Sigmoid colon (tissue), 7 donors: ENCODE results near the gene FAM25A. TPM values are rescaled to one million over a fixed set of nuclear protein-coding genes. Genes with fewer than 3 reads are reported as not detected.
"Not testable (repeated sequence)": the region's sequence is repeated elsewhere in the genome, so short reads cannot be mapped to it uniquely, and the experiment has no call there.

ENCODE experiments used
- DNase-seq: peaks from one replicate; pipeline ENCODE4 v3.0.0-alpha.2; 2019
- H3K27ac ChIP-seq, 4 donors: fragments of 200-600 bp; sonication (generic); one replicate each; pipeline ENCODE4 v1.5.1; 2016 to 2019; ENCODE audit warnings: mild to moderate bottlenecking in 1 of 4
- H3K27me3 ChIP-seq, 3 donors: fragments of 200-600 bp; sonication (generic); one replicate each; pipeline ENCODE4 v1.5.1; 2019; ENCODE audit warnings: mild to moderate bottlenecking in 1 of 3
- H3K36me3 ChIP-seq, 4 donors: fragments of 200-600 bp; sonication (generic); one replicate each; pipeline ENCODE4 v1.5.1; 2016 to 2019
- H3K4me1 ChIP-seq, 4 donors: fragments of 200-600 bp; sonication (generic); one replicate each; pipeline ENCODE4 v1.5.1; 2017 to 2019
- H3K4me3 ChIP-seq, 4 donors: fragments of 200-600 bp; sonication (generic); one replicate each; pipeline ENCODE4 v1.5.1; 2017 to 2019; ENCODE audit warnings: mild to moderate bottlenecking in 2 of 4, moderate library complexity in 1 of 4
- H3K9me3 ChIP-seq, 4 donors: fragments of 200-600 bp in 3 of 4; sonication (generic) in 3 of 4; one replicate each; pipeline versions ENCODE4 v1.5.1 to v1.6.1; 2013 to 2019
- CTCF ChIP-seq, 4 experiments: fragments of 450-650 bp in 3 of 4; fragments of 200-600 bp in 1 of 4; IDR thresholded peaks; one replicate each; pipeline ENCODE4 v1.5.1; 2016 to 2019; ENCODE audit warnings: antibody characterized with exemption in 4 of 4, mild to moderate bottlenecking in 3 of 4, moderate library complexity in 2 of 4
- EP300 ChIP-seq, 4 donors: sonication (generic); formaldehyde crosslinking; IDR thresholded peaks; one replicate each; pipeline ENCODE4 v1.6.1; 2017; ENCODE audit warnings: antibody characterized with exemption in 4 of 4
- POLR2A ChIP-seq, 2 donors: fragments of 450-650 bp; IDR thresholded peaks; one replicate each; pipeline ENCODE4 v1.6.1; 2016; ENCODE audit warnings: antibody characterized with exemption in 2 of 2, mild to moderate bottlenecking in 2 of 2, moderate library complexity in 2 of 2
- POLR2AphosphoS5 ChIP-seq, 4 donors: sonication (generic); formaldehyde crosslinking; IDR thresholded peaks; one replicate each; pipeline ENCODE4 v1.6.1; 2017; ENCODE audit warnings: antibody characterized with exemption in 4 of 4
- WGBS, 2 donors: extraction: QIAGEN DNeasy Blood & Tissue Kit; methylation state at CpG; one replicate each; pipeline ENCODE4 v1.1.7; 2013; 5-methylcytosine and 5-hydroxymethylcytosine counted together
- intact Hi-C: fragments of 100-400 bp; cut with DNase I; formaldehyde crosslinking; loops from one replicate; pipeline ENCODE4 v1.15.1; 2023
- polyA plus RNA-seq, 3 donors: library from polyadenylated mRNA; stranded (reverse); fragments of 200-250 nt; gene quantifications; one replicate each; pipeline ENCODE4 v1.2.3, GENCODE V29; 2013
- total RNA-seq, 4 donors: library from RNA; depleted of rRNA; stranded (reverse); fragments of >200 nt; gene quantifications; one replicate each; pipeline ENCODE4 v1.1.0, GENCODE V29; 2016
- donor health status: healthy with polysubstance abuse.
- donor health status: Bipolar disorder and iron deficiency.
- donor health status: healthy.

The FAM25A gene
- total and polyA plus RNA-seq, 7 donors = not detected

- no peak for DNase-seq
- WGBS, 2 donors = 46 to 59% methylated on average over 1 of the region's 1 CpG
- TF ChIP-seq POLR2A (IDR thresholded peaks at IDR 0.05) = no peak
- no peak for TF ChIP-seq EP300 (IDR thresholded peaks at IDR 0.05)
- no peak for TF ChIP-seq CTCF (IDR thresholded peaks at IDR 0.05)
- no peak for TF ChIP-seq POLR2AphosphoS5 (IDR thresholded peaks at IDR 0.05)
- H3K9me3 ChIP-seq = no peaks in the 10 kb centered on the region
- H3K27ac ChIP-seq = no peak overlapping the region
- H3K36me3 ChIP-seq = peaks cover 0 to 3% (median 0%) of the 10 kb centered on the region in 4 donors
- H3K4me1 ChIP-seq = no peaks in the 10 kb centered on the region
- no peak overlapping the region for H3K4me3 ChIP-seq
- intact Hi-C loops = no loop called here
- H3K27me3 ChIP-seq = no peaks in the 10 kb centered on the region
Measured at GRCh38 chr10:86988520-86988919, 31.6 kb upstream of the FAM25A start.

DNA sequence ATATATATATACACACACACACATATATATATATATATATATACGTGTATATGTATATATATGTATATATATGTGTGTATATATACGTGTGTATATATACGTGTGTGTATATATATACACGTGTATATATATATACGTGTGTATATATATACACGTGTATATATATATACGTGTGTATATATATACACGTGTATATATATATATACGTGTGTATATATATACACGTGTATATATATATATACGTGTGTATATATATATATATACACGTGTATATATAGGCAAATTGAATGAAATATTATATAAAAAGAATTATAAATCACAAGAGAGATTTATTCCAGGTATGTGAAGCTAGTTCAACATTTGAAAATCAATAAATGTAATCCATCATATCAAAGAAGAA lies 28.7 kb upstream of the FAM25A start:
- DNase-seq, H3K27ac ChIP-seq, intact Hi-C loops, H3K4me1 ChIP-seq, H3K4me3 ChIP-seq, H3K9me3 ChIP-seq, H3K36me3 ChIP-seq, H3K27me3 ChIP-seq: not testable (repeated sequence)
- 75 to 88% methylated on average over 12 of the region's 12 CpGs for WGBS, 2 donors

- Histone ChIP-seq H3K27me3 (no peaks in the 10 kb centered on the region), H3K9me3 (no peaks in the 10 kb centered on the region), H3K4me3 (no peak overlapping the region), H3K36me3 (peaks cover 0 to 8% (median 0%) of the 10 kb centered on the region in 4 donors), H3K4me1 (no peaks in the 10 kb centered on the region), H3K27ac (no peak overlapping the region)
- TF ChIP-seq EP300 (IDR thresholded peaks at IDR 0.05) (no peak), POLR2AphosphoS5 (IDR thresholded peaks at IDR 0.05) (no peak), POLR2A (IDR thresholded peaks at IDR 0.05) (no peak), CTCF (IDR thresholded peaks at IDR 0.05) (no peak)
- no peak for DNase-seq
- intact Hi-C loops = no loop called here
Measured at GRCh38 chr10:86992456-86992855, 27.6 kb upstream of the FAM25A start.

- WGBS, 2 donors = 24 to 64% methylated on average over 2 of the region's 2 CpGs
- no peak overlapping the region for H3K27ac ChIP-seq
- H3K4me1 ChIP-seq = no peaks in the 10 kb centered on the region
- H3K4me3 ChIP-seq = no peak overlapping the region
- H3K36me3 ChIP-seq = peaks cover 0 to 8% (median 0%) of the 10 kb centered on the region in 4 donors
- no peak for DNase-seq
- no peak for TF ChIP-seq EP300 (IDR thresholded peaks at IDR 0.05)
- TF ChIP-seq POLR2AphosphoS5 (IDR thresholded peaks at IDR 0.05) = no peak
- TF ChIP-seq CTCF (IDR thresholded peaks at IDR 0.05) = no peak
- TF ChIP-seq POLR2A (IDR thresholded peaks at IDR 0.05) = no peak
- H3K9me3 ChIP-seq = no peaks in the 10 kb centered on the region
- H3K27me3 ChIP-seq = no peaks in the 10 kb centered on the region
- intact Hi-C loops = no loop called here
Measured at GRCh38 chr10:86992929-86993328, 27.2 kb upstream of the FAM25A start.

GRCh38 chr10:86999802-87000403 lies 20.2 kb upstream of the FAM25A start:
- H3K4me3 ChIP-seq, H3K27ac ChIP-seq, intact Hi-C loops, DNase-seq, H3K9me3 ChIP-seq, H3K4me1 ChIP-seq, H3K27me3 ChIP-seq, H3K36me3 ChIP-seq: not testable (repeated sequence)
- 72 to 74% methylated on average over 6 of the region's 6 CpGs for WGBS, 2 donors

GRCh38 chr10:87000491-87000890 lies 19.6 kb upstream of the FAM25A start:
- 63 to 75% methylated on average over 3 of the region's 3 CpGs for WGBS, 2 donors
- Histone ChIP-seq H3K4me3 (no peak overlapping the region), H3K36me3 (no peaks in the 10 kb centered on the region), H3K27me3 (no peaks in the 10 kb centered on the region), H3K4me1 (no peaks in the 10 kb centered on the region), H3K27ac (no peak overlapping the region), H3K9me3 (no peaks in the 10 kb centered on the region)
- TF ChIP-seq POLR2A (IDR thresholded peaks at IDR 0.05) (no peak), CTCF (IDR thresholded peaks at IDR 0.05) (no peak), EP300 (IDR thresholded peaks at IDR 0.05) (no peak), POLR2AphosphoS5 (IDR thresholded peaks at IDR 0.05) (no peak)
- no peak for DNase-seq
- intact Hi-C loops = no loop called here

- H3K27ac ChIP-seq, H3K4me3 ChIP-seq, H3K9me3 ChIP-seq, DNase-seq, H3K27me3 ChIP-seq, H3K4me1 ChIP-seq, intact Hi-C loops, H3K36me3 ChIP-seq: not testable (repeated sequence)
- 31 to 71% methylated on average over 1 of the region's 1 CpG for WGBS, 2 donors
Measured at GRCh38 chr10:87007124-87007523, 13.0 kb upstream of the FAM25A start.

DNA sequence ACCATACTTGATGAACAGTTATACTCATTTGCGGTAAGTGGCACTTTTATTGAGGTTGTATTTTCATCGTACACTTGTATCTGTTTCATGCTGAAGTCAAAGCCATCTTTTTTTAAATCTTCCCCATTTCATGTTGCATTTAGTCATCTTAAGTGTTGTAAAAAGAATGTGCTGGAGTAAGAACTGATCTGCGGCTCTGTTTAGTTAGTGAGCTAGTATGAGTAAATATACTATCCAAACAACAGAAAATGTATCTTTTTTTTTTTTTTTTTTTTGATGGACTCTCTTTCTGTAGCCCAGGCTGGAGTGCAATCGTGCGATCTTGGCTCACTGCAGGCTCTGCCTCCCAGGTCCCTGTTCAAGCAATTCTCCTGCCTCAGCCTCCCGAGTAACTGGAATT lies 12.4 kb upstream of the FAM25A start:
- H3K27me3 ChIP-seq, H3K4me3 ChIP-seq, DNase-seq, H3K4me1 ChIP-seq, H3K36me3 ChIP-seq, H3K27ac ChIP-seq, intact Hi-C loops, H3K9me3 ChIP-seq: not testable (repeated sequence)
- 77 to 90% methylated on average over 6 of the region's 6 CpGs for WGBS, 2 donors

- H3K27ac ChIP-seq, H3K4me3 ChIP-seq, DNase-seq, intact Hi-C loops, H3K9me3 ChIP-seq, H3K4me1 ChIP-seq, H3K36me3 ChIP-seq, H3K27me3 ChIP-seq: not testable (repeated sequence)
- WGBS, 2 donors = 55 to 81% methylated on average over 7 of the region's 7 CpGs
Measured at GRCh38 chr10:87008303-87008702, 11.8 kb upstream of the FAM25A start.
